NCI-H146 treated with DMSO at 0.1 percent for 48 hours (cell line): ENCODE data around the gene CBFA2T3.

Source experiments
- DNase-seq: peaks from one replicate; lab custom pipeline; 2025; ENCODE audit not compliant: unreplicated experiment; lab: John Stamatoyannopoulos, UW

The CBFA2T3 gene

DNA sequence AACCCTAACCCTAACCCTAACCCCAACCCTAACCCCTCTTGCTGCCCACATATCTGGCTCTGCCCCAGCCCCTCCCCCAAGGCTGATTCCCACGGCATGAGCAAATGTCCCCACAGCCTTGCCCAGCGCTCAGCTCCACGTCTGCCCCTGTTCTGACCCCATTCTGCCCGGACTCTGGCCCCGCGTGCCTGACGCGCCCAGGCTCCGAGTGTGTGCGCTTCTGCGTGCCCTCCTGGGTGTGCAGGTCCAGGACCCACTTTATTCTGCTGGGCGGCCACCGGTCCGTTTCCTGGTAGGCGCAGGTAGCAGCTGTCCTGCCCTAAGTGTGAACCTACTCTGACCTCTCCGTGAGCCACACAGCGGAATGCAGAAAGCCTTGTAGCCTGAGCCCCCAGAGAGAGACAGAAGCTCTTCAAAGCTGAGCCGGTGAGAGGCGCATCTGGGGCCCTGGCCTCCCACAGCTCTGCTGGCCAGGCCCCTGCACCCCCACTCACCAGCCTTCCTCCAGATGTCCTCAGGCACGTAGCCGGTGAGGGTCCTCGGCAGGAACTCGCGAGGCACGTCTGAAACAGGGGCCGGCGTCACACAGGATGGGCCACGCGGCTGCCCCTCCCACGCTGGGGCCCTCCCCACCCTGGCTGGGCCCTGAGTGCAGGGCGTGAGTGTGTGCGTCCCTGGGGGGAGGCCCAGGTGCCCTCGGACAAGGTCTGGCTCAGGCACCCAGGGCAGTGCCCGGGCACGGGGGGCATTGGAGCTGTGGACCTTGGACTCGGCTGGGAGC, 96.6 kb downstream of the CBFA2T3 start:
- DNase-seq, result no peak

DNA sequence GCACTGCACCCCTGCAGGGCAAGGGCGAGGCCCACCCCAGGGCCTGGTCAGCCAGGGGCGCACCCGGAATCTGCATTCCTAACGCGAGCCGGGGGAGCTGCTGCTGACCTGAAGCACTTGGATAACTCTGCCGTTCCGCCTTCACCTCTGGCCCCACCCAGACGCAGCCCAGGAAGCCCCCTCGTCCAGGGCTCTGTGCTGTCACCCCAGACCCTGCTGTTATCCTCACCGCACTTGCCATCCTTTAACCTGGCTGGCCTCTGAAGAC, 97.3 kb downstream of the CBFA2T3 start:
- DNase-seq, result no peak

- DNase-seq, result no peak
These were observed 97.8 kb downstream of the CBFA2T3 start for GRCh38 chr16:88878967-88879787.

GRCh38 chr16:88878356-88878755, 98.7 kb downstream of the CBFA2T3 start:
- no peak for DNase-seq

GRCh38 chr16:88877564-88878289, 99.3 kb downstream of the CBFA2T3 start:
- DNase-seq, result no peak

DNA sequence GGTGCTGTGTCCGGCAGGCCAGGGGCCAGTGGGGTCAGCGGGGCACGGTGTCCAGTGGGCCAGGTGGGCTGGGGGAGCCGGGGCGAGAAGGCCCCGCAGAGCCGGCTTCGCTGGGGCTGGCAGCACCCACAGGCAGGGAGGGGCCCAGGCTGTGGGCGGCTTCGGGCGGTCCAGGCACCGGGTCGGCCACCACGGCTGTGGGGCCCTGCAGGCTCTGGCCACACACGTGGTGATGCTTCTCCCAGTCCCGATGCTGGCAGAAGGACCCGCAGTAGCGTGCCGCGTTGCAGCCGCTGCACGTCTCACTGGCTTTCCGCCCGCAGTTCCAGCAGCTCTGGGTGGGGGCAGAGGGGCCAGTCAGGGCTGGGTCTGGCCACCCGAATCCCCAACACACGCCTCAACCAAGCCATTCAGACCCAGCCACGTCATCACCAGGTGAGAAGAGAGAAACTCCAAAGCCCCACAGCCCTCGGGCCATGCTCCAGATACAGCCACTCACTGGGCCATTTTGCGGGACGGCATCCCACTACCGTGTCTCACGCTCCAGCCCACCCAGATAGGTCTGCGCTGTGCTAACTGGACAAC, 100.0 kb downstream of the CBFA2T3 start:
- DNase-seq, result no peak

DNA sequence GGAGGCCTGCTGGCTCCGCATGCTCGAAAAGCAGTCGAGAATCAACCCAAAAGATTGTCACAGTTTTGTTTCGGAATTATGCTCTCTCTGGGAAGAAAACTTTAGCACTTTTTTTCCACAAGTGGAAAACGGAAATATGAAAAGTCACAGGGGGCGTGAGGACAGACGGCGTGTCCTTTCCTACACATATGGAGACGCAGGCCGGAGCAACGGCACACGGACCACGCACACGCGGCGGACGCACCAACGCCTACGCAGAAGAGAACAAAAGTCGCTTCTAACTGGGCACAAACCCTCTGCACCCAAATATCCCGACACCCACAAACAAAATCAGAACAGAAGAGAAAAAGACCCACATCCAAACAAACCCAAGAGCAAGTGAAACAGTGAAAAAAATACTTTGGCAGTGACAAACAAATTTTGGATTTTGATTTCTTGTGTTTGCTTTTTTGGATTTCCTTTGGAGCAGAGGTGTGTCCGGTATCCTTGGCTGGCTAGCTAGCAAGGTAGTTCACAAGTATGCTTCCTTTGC, 101.2 kb downstream of the CBFA2T3 start:
- no peak for DNase-seq

DNA sequence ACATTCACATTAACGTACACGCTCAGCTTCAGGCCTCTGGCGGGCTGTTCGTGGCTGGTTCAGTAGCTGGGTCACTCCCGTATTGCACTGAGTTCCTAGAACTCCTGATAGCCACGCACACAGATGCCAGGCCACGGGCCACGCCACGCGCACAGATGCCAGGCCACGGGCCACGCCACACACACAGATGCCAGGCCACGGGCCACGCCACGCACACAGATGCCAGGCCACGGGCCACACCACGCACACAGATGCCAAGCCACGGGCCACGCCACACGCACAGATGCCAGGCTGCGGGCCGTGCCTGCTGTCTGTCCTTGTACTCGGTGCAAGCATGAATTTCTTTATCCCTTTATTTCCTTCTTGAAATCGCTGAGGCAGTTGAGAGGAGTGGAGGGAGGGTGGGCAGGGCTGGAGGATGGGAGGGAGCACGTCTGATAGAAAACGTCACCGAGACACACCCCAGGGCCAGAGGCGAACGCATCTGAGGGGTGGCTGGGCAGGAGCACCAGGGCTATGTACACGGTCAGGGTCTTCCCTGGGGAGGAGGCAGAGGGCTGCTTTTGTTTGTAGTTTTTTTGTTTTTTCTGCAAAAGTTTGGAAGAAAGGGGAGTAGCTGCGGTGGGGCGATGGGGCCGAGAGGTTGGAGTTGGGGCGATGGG, 101.9 kb downstream of the CBFA2T3 start:
- DNase-seq, result no peak

DNA sequence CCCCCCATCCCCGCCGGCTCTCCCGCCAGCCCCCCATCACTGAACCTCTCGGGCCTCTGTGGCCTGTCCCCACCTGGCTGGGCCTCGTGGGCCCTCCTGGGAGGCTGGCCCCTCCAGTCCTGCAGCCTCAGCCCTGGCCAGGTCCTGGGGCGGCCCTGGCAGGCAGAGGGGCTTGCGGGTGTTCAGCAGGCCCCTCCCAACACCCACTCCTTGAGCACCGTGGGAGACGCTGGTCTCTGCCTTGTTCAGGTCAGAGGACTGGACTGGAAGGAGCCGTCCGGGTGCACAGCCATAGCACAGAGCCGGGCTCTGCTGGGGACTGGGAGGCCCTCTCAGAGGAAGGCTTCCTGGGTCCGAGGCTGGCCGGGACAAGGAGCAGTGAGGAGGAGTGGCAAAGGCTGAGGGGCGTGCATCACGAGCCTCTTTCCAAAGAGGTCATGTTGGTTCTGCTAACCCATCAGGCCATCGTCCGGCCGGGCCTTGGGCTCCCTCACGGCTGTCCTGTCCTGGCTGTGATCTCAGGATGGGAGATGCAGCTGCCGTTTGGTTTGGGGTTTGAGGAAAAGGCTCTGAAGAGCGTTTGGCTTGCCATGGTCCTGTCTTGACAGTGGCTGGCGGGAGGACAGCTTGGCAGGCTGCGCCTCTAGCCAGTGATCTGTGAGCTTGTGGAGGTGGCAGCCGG, 104.2 kb downstream of the CBFA2T3 start:
- DNase-seq, result no peak

- no peak for DNase-seq
These were observed 105.1 kb downstream of the CBFA2T3 start for GRCh38 chr16:88871730-88872416.

DNA sequence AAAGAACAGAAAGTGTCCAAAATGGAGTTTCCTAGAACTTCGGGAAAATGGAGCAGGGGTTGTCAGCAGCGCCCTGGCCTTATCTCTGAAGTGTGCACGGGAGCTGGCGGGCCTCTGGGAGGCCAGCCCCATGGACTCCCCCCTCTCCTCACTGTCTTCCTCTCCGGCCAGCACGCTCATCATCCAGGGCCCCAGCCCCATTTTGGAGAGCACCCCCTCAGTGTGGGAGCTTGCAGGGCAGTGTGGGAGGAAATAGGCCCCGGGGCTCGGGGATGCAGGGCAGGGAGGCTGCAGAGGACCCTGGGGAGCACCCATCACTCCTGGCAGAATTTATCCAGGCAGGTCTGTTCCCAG, 105.7 kb downstream of the CBFA2T3 start:
- DNase-seq, result no peak

DNA sequence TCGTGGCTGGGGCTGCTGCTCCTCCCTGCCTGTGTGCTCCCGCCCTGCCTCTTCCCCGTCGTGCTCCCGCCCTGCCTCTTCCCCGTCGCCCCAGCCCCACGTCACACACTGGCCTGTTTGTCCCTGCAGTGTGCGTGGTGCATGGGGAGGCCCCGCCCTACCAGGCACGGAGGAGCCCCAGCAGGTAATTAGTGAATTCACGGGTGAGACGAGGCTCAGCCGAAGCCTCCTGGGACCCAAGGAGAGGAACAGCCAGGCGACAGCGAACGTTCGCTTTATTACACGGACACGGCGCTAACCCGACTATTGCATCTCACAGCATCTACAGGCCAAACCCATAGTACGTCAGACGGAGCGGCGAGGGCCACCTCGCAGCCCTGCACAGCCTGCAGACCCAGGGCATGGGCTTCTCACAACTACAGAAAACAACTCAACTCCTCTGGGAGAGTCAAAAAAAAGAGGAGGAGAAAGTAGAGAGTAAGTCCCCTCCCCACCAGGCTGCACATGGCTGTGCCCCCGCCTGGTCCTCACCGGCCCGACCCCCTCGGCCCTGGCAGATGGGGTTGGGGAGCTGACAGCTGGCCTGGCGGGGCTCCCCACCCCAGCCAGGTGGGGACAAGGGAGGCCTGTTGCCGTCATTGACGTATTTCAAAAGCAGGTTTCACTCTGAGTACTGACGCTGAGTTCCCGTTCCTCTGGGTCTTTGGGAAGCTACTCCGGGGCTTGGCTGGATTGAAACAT, 106.2 kb downstream of the CBFA2T3 start:
- no peak for DNase-seq

- no peak for DNase-seq
These were observed 107.4 kb downstream of the CBFA2T3 start for GRCh38 chr16:88869673-88869980.

DNA sequence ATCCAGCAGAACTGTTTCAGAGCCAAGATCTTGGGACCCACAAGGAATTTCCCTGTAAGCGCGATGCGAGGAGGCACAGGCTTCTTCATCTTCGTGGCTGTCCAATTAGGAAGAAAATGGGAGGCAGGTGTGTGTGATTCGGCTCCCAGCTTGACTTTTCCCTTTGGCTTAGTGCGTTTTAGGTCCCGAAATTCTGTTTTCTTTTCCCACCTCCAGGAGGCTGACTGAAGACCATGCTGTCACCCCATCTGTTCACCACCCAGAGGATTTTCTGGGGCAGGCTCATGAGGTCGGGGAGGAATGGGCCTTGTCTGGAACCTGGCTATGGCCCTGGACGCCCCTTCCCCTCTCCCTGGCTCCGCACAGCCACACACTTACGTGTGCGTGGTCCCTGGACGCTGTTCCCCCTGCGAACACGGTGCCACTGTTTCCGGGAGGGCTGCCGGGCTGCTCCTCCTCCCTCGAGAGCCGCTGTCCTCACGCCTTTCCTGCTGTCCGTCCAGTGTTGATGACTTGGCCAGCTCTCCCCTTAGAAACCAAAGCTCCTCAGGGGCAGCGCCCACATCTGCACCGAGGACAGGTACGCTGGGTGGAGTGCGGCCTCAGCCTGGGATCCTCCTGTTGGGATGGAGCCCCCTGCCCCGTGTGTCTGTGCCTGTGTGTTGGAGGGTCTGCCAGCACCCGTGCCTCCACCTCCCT, 107.9 kb downstream of the CBFA2T3 start:
- DNase-seq, result no peak

- no peak for DNase-seq
These were observed 109.3 kb downstream of the CBFA2T3 start for GRCh38 chr16:88867581-88868246.

- DNase-seq, result no peak
These were observed 110.7 kb downstream of the CBFA2T3 start, which contains the start of gene PABPN1L for GRCh38 chr16:88866151-88866920. PABPN1L (minus strand) TSS chr16:88866660; CDS start chr16:88866606, 54 bp downstream.

DNA sequence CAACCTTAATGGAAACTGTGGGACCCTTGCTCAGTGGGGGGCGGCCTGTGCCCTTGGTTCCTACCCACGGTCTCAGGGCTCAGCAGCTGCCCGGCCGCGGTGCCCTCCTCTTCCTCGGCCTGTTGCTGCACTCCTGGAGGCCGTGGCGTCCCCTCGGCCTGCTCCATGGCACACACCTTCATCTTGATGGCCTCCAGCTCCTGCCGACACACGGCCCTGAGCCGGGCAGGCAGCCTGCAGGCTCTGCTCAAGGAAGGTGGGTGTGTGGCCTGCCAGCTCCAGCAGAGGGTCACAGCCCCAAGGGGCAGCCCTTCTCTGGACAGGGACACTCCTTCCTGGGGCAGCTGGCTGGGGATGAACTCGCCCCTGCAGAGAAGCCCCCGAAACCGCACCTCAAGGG, 111.3 kb downstream of the CBFA2T3 start:
- no peak for DNase-seq
